Fibroblast of gingiva (primary cell): Measurements from ENCODE around the gene FBXO24.
A peak's percentile ranks its signal among the peaks of the same experiment; 100 is the strongest.

ENCODE experiments used
- DNase-seq: peaks from one replicate; pipeline ENCODE4 v3.0.0-alpha.2; 2011; ENCODE audit warnings: low read depth

FBXO24 gene

DNA sequence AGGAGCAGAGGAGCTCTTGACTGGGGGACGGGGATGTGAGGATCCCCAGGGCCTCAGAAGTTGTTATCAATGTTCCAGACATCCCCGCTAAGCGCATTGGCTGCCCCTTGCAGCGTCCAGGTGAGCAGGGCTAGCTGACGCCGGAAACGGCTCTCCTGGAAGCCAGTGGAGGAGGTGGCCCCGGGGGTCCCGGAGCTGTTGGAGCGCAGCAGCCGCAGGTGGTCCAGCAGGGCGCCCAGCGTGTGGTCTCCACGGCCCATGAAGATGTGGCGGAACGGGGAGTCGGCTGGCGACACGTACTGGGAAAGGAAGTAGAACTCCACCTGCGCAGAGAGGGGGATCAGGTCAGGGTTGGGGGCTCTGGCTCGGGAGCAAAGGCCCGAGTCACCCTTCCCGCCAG, 34.7 kb downstream of the FBXO24 start:
- no peak for DNase-seq

DNA sequence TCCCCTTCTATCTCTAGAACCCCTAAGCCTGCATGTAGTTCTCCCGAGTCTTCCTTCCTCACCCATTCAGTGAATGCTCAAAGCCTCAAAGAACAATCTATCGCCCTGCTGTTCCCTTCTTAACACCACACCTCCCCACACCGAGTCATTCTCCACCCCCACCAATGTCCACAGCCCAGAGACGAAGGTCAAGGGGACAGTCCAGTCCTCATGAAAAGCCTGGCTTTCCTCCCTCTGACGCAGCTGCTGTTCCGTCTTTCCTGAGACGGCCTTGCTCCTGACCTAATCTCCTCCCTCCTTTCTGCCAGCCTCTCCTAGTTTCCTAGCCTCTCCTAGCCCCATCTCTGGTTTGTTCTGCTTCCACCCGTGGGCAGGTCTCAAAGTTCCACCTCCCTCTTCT, 35.4 kb downstream of the FBXO24 start:
- DNase-seq = no peak

DNA sequence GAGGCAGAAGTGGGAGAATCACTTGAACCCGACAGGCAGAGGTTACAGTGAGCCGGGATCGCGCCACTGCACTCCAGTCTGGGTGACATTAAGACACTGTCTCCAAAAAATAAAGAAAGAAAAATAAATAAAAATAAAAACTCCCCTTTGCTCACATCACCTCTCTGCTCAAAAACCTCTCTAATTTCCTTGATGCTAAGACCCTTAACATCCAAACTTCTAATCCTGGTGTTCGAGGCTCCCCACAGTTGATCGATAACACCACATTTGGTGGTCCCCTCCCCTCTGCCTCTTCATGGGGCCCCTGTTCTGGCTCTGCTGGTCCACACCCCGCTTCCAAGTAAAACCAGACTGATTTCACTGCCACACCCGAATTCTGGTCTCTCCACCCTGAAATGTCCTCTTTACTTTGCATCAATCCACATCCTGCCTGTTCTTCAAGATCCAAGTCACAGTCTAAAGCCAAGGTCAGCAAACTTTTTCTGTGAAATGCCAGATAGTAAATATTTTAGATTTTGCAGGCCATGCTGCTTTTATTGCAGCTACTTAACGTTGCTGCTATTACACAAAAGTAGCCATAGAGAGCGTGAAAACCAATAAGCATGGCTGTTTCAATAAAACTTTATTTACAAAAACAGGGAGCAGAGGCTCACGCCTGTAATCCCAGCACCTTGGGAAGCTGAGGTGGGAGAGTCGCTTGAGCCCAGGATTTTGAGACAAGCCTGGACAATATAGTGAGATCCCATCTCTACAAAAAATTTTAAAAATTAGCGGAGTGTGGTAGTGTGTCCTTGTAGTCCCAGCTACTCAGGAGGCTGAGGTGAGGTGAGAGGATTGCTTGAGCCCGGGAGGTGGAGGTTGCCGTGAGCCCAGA, 38.1 kb downstream of the FBXO24 start:
- no peak for DNase-seq

DNA sequence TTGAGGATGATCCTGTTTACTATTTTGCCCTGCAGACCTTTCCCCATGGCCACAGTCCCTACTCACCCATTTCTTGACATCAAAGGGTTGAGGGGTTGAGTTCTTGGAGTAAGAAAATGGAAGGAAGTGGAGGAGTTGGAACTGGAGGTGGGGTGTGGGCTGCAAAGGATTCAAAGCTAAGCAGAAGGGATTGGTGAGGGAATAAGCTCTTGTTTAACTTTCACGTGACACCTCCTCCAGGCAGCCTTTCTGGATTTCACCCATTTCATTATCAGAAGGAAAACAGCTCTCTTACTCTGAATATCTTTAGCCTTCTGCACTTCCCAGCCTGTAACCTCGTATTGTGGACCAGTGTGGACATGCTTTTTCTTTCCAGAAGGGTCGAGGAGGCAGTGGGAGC, 39.9 kb downstream of the FBXO24 start:
- no peak for DNase-seq

DNA sequence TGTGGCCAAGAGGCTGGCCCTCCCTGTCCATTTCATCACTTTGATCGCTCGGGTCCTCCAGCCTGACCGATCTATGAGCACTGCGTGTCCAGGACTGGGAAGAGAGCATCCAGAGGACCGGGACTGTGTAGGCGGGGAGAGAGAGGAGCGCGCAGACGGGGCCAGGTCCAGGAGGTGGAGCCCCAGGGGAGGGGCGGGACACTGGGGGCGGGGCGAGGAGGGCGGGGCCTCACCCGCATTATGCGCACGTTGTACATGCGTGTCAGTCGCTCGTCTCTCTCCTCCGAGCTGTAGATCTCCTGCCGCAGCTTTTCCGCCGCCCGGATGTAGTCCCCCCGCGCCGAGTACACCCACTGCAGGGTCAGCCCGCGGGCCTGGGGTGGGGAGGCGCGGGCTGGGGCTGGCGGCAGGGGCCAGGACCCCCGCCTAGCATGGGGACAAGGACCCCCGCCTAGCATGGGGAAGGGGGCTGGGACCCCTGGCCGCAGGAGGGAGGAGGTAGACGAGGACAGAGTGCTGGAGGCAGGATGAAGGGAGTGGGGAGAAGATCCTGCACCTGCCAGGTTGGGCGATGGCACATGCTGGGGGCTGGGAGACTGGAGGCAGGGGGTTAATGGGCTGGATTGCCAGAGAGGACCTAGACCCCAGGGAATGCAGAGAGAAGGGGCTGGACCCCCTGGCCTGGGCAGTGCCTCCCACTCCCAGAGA, 40.6 kb downstream of the FBXO24 start:
- DNase-seq = peak; percentile 74

DNA sequence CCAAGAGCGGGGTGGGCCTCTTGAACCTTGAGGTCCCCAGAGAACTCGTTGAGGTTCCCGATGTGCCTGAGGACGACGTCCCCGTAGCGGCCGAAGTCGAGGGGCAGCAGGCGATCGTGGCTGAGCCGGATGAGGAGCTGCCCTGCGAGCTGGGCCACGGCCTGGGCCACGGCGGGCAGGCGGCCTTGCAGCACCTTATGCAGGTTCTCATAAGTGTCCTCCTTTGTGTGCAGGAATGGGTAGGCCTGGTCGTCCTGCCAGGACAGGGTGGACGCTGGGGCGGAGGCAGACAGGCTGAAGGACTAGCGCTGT, 41.1 kb downstream of the FBXO24 start:
- DNase-seq = no peak

DNA sequence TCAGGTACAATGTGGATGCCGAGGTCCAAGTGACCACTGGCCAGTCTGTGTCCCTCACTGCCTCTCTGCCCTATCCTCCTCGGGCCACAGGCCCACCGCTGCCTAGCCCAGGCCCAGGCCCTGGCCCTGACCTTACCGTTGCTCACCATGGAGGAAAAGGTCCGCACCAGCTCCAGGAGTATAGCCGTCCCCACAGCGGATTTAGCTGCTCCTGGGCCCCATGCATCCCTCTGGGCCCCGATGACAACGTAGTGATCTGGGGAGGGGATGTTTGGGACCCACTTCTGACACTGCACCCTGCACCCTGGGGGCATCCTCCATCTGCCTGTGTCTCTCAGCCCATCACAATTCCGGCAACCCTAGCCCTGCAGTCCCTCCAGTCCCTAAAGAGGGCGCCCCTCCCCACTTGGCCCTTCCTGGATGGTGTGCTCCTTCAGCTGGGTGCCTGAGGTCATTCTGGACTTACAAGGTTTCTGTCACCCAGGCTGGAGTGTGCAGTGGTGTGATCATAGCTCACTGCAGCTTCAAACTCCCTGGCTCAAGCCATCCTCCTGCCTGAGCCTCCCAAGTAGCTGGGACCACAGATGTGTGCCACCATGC, 43.1 kb downstream of the FBXO24 start:
- DNase-seq = no peak

DNA sequence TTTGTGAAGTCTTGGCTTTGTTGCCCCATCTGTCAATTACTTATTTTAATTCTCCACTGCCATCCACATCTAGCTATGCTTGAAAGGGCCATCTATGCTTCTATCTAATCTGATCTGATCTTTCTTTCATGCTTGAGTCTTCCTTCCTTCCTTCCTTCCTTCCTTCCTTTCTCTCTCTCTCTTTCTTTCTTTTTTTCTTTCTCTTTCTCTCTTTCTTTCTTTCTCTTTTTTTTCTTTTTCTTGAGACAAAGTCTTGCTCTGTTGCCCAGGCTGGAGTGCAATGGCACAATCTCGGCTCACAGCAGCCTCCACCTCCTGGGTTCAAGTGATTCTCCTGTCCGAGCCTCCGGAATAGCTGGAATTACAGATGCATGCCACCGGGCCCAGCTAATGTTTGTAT, 43.9 kb downstream of the FBXO24 start:
- no peak for DNase-seq

DNA sequence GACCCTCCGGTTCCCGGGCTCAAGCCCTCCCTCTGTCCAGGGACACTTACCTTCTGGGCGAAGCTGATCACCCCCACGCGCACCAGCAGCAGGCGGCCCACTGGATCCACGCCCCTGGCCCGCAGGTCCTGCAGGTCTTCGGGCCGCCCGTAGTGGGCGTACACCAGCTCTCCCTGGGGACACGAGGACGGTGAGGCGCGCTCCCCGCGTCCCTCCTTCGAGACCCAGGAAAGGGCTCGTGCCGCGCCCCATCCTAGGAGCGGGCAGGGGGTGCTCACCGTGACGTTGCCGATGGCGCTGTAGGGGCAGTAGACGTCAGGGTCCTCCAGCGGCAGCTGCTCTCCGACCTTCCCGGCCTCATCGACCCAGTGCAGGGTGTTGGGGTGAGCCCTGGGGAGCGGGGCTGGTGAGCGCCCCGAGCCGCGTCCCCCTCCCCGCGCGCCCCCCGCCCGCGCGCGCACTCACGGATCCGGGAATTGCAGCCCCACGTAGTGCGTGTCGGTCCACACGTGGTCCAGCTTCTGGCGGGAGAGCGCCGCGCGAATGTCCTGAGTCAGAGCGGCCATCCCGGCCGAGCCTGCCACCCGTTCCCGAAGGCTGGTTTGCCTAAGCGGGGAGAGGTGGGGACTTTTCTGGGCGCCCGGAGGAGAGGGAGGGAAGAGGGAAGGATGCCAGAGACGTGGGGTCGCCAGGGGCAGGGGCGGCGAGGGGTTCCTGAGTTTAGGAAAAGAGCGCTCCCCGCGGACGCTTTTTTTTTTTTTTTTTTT, 47.0 kb downstream of the FBXO24 start:
- no peak for DNase-seq

DNA sequence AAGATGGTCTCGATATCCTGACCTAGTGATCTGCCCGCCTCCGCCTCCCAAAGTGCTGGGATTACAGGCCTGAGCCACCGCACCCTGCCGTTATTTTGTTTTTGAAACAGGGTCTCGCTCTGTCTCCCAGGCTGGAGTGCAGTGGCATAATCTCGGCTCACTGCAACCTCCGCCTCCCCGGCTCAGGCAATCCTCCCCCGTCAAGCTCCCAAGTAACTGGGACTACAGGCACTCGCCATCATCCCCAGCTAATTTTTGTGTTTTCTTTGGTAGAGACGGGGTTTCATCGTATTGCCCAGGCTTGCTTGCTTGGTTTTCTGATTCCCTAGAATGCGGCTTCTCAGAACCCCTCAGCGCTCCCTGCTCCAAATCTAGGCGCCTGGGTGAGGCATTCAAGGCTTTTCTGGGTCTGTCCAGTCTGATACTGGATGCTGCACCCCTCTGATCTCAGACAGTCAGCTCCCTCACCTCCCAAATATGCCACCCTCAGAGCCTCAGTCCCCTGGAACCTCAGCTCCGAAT, 53.9 kb downstream of the FBXO24 start:
- no peak for DNase-seq

DNA sequence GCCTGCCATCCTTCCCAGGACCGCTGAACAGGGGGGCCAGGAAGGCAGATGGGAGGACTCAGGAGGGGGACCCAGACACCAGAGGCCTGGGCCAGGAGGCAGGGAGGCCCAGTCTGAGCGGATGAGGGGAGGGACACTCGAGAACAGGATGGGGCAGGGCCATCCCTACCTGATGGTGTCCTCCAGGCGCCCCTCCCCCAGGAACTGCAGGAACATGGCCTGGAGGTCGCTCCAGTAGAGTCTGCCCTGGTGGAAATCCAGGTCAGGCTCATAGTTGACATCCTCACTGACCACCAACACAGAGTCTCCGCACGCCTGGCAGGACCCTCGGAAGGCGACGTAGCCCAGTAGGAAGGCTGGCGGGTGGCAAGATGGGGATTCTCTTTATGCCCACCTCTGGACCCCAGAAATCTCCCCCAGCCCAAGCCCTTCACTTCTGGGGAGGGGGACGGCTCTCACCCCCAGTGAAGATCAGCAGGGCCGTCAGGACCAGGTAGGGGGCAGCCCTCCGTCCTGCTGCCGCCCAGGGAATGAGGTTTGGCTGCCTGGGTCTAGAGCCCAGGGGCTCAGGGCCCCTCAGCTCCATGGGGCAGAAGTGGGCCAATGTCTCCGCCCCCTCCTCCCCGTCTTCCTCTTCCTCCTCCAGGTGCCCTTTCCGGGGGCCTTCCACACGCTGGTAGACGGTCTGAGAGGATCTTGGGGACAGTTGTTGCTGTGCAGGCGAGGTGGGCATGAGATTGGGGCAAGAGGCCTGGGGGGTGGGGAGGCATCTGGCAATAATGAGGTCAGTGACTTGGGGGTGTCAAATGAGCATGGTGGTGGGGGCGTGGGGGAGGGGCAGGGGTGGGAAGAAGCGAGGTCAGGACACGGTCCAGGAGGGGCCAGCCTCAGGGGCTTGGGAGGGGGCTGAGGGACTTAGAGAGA, 54.7 kb downstream of the FBXO24 start:
- DNase-seq = no peak

DNA sequence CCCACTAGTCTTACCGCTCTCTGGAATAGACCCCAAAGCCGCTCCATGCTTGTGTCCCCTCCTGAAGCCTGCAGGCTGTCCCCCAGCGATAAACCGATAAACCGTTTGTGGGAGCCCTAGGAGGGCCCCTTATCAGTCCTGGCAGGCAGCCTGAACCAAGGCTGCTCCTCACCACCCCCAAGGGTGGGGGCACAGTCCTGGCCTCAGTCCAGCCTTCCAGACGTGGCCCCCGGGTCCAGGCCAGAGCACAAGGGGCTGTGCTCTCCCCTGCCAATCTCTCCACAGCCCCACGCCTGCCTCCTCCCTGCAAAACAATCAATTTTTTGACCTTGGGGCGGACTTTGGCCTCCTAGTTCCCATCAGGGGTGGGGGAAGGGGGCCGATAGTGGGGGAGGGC, 55.3 kb downstream of the FBXO24 start, which contains the start of gene TFR2:
TSS of gene TFR2 (minus strand) at position 90 of the 397 bp plus-strand sequence. CDS start at position 47, 43 bp downstream.
- no peak for DNase-seq

DNA sequence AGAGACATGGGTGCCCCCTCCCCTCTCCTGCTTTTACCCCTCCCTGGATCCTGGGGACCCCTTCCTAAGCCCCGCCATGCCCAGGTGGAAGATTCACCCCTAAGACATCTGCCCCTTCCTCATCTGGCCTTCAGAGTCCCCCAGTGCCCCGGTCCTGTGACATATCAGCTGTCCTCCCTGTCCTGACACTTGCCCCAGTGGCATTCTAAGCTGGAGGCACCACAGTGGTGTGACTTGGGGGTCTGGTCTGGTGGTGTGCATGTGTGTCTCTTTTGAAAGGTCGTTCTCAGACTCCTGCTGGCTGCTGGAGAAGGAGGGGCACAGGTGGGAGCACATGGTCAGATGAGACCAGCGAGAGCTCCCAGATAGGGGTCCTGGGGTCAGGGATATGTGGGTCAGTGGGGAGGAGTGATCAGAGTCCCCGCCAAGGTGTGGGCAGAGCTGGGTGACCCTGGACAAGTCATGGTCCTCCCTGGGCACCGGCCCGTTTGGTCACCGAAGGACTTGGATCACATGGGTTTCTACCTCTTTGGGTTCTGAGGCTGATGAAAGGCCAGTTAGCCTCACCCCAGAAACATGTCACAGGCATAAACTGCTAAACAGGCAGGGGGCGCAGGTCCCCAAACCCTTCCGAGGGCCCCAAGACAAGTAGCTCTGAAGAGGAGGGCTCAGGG, 55.9 kb downstream of the FBXO24 start:
- DNase-seq = no peak

DNA sequence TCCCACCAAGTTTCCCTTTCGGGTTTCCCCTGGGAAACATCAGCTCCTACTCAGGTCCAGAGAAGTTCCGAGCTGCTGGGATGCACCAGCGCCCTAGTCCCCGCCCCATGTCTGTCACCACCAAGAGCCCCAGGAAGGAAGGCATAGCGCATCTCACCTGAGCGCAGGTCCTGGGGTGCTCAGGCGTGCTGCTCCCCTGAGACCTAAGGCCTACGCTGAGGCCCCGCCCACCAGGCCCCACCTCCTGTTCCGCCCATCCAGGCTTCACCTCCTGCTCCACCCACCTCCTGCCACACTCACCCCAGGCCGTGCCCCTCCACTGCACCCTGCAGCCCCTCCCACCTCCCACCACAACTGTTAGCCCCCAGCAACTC, 56.4 kb downstream of the FBXO24 start:
- DNase-seq = no peak

DNA sequence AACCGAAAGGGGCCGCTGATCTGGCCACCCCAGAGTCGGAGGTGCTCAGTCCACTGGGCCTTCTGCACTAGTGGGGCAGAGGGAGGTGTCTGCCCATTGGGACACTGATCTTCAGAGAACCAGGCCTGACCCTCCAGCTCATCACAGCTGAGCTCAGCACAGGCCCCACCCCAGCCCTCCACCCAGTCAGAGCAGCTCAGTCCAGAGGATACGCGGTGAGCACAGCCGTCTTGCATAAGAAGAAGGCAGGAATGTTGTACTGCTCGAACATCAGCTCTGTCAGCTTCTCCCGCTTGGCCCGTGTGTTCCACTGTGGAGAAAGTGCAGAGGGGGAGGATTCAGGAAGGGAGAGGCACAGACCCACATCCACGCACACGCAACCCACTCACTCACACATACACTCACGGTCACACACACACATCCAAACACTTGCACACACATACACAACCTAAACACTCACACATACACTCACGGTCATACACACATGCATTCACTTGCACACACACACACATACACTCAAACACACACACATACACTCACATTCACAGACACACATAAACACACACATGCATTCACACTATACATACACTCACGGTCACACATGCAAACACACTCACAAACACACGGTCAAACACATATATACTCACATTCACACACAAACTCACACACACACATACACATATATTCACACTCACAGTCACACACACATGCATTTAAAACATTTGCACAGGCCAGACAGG, 63.9 kb downstream of the FBXO24 start:
- DNase-seq = no peak
